CD4-positive, alpha-beta T cell treated with Interleukin-21 for 1 hour (primary cell): Measurements from ENCODE around the gene GPR162.
A peak's percentile ranks its signal among the peaks of the same experiment; 100 is the strongest.

ENCODE experiments used
- DNase-seq: peaks from one replicate; pipeline ENCODE4 v3.0.0-alpha.2; 2020

GPR162 gene, protein sequence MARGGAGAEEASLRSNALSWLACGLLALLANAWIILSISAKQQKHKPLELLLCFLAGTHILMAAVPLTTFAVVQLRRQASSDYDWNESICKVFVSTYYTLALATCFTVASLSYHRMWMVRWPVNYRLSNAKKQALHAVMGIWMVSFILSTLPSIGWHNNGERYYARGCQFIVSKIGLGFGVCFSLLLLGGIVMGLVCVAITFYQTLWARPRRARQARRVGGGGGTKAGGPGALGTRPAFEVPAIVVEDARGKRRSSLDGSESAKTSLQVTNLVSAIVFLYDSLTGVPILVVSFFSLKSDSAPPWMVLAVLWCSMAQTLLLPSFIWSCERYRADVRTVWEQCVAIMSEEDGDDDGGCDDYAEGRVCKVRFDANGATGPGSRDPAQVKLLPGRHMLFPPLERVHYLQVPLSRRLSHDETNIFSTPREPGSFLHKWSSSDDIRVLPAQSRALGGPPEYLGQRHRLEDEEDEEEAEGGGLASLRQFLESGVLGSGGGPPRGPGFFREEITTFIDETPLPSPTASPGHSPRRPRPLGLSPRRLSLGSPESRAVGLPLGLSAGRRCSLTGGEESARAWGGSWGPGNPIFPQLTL

GRCh38 chr12:6821591-6822425 is at the start of gene GPR162:
Gene GPR162 (plus strand): TSS chr12:6821821. CDS start chr12:6823899, 2,078 bp downstream.
- no peak for DNase-seq

DNA sequence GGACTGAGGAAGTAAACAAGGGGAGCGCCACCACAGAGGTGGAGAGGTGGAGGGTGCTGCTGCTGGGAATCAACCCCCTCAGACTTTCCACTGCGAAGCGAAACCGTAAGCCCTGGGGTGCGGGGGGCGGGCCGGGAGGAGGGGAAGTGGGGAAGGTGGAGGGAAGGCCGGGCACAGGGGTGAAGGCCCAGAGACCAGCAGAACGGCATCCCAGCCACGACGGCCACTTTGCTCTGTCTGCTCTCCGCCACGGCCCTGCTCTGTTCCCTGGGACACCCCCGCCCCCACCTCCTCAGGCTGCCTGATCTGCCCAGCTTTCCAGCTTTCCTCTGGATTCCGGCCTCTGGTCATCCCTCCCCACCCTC is 49.3 kb upstream of the GPR162 start, which contains the start of gene LAG3:
Gene LAG3 (plus strand): TSS at position 190 of the 365 bp plus-strand sequence. CDS start 333 bp downstream, outside the sequence.
- peak; percentile 62 for DNase-seq

DNA sequence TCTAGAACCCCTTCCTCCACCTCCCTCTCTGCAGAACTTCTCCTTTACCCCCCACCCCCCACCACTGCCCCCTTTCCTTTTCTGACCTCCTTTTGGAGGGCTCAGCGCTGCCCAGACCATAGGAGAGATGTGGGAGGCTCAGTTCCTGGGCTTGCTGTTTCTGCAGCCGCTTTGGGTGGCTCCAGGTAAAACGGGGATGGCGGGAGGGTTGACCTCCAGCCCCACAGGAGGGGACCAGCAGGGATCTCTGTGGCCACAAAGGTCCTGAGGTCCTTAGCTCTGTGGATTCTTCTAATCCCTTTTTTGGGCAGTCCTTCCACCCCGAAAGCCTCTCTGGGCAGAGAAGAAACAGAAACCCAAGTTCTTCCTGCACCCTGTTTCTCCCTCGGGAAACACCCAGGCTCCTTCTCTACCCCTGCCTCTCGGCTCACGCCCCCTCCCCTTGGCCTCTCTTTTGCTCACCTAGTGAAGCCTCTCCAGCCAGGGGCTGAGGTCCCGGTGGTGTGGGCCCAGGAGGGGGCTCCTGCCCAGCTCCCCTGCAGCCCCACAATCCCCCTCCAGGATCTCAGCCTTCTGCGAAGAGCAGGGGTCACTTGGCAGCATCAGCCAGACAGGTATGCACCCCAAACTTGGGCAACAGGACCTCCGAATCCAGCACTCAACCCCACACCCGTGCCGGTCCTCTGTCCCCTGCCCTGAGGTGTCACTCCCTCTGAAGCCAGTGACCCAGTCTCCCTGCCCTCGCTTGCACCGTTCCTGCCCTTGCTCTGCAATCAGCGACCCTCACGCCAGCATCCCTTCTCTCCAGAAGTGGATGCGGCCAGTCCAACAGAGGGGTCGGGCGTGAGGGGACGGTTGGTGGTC is 48.7 kb upstream of the GPR162 start:
- no peak for DNase-seq

DNA sequence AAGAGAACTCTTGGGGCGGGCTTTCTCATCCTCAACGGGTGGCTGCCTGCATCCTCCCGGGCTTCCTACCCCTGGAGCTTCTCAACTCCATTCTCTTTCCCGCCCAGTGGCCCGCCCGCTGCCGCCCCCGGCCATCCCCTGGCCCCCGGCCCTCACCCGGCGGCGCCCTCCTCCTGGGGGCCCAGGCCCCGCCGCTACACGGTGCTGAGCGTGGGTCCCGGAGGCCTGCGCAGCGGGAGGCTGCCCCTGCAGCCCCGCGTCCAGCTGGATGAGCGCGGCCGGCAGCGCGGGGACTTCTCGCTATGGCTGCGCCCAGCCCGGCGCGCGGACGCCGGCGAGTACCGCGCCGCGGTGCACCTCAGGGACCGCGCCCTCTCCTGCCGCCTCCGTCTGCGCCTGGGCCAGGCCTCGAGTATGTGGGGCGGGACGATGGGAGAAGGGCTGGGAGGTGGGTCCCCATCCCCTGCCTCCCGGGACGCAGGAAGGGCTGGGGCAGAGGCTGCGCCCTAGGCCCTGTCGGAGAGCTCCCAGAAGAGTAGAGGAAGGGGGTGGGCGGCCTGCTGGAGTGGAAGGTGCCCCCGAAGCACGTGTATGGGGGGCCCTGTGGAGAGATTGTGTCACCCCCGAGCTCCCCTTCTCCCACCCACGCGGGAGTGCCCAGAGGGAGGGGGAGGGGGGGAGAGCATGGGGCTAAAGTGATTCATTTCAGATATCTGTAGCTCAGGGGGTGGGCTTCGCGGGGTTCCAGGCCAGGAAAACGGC is 47.9 kb upstream of the GPR162 start:
- no peak for DNase-seq

GRCh38 chr12:6774499-6775062 is 47.0 kb upstream of the GPR162 start:
- DNase-seq, result peak; percentile 85

DNA sequence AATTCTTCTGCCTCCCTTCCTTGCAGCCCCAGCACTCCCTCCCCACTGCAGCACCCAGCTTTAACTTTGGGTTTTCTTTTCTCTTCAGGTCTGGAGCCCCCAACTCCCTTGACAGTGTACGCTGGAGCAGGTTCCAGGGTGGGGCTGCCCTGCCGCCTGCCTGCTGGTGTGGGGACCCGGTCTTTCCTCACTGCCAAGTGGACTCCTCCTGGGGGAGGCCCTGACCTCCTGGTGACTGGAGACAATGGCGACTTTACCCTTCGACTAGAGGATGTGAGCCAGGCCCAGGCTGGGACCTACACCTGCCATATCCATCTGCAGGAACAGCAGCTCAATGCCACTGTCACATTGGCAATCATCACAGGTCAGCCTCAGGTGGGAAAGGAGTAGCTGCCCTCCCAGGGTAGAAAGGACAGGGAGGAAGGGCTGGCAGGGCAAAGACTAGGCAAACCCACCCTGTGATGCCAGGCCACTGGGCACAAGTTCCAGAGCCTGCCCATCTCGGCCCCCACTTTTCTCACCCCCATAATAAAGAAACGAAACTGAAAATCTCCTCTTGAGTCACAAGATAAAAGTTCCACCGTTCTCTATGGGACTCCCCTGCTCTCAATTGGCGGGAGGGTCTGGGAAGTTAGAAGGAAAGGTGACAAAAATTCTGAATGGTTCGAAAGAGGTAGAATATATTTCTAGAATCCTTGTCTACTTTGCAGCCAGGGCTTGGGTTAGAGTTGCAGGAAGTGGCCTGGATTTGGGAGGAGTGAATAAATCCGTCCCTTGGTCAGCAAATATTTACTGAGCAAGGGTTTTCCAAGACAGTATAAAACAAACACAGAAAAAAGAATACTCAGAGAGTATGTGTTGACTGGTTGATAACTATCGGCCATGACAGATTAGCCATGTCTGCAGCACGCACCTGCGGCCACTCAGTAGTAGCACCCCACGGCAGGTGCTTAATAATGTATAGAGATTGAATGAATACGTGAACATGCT is 46.1 kb upstream of the GPR162 start:
- DNase-seq, result no peak

- no peak for DNase-seq
Measured at GRCh38 chr12:6777386-6777785, 44.2 kb upstream of the GPR162 start.

DNA sequence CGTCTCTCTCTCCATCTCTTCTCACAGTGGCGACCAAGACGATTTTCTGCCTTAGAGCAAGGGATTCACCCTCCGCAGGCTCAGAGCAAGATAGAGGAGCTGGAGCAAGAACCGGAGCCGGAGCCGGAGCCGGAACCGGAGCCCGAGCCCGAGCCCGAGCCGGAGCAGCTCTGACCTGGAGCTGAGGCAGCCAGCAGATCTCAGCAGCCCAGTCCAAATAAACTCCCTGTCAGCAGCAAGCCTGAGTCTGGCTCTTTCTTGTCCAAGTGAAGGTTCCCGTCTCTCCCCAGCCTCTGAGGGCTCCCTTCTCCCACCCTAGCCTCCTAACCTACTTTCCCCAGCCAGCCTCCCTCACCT is 43.4 kb upstream of the GPR162 start:
- no peak for DNase-seq

GRCh38 chr12:6778574-6779550 is 42.8 kb upstream of the GPR162 start:
- DNase-seq, result peak; percentile 90

DNA sequence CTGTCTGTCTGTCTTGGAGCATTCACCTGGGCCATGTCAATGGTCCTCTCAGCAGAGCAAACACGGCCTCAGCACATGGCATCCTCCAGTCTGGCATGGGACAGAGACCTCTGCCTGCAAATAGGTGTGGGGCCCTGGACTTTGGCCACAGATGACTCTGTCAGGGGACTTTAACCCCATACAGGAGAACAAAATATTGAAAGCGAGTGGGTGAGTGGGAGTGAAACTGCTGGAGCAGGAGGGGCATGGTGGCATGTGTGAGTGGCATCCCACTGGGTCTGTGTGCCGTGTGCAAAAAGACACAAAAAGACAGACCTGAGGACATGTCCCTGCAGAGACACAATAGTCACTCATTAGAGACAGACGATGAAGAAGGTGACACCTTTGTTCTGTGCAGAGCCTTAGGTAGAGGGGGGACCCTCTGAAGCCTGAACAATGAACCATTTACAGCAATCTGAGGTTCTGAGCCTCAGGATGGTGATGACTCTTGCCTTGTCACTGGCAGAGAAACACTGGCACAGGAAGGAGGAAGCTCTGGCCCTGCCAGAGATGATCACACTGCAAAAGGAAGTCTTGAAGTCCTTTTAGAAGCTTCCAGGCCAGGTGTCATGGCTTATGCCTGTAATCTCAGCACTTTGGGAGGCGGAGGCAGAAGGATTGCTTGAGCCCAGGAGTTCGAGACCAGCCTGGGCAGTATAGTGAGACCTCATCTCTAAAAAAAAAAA is 41.8 kb upstream of the GPR162 start:
- DNase-seq, result no peak

GRCh38 chr12:6780573-6780972 is 41.0 kb upstream of the GPR162 start:
- DNase-seq, result no peak

- DNase-seq, result no peak
Measured at GRCh38 chr12:6782119-6782518, 39.5 kb upstream of the GPR162 start.

GRCh38 chr12:6782850-6783566 is 38.6 kb upstream of the GPR162 start:
- no peak for DNase-seq

- DNase-seq, result no peak
Measured at GRCh38 chr12:6783828-6784227, 37.8 kb upstream of the GPR162 start.

GRCh38 chr12:6784296-6784695 is 37.3 kb upstream of the GPR162 start:
- no peak for DNase-seq

- no peak for DNase-seq
Measured at GRCh38 chr12:6784761-6785160, 36.9 kb upstream of the GPR162 start.

- peak; percentile 48 for DNase-seq
Measured at GRCh38 chr12:6786416-6787094, 35.1 kb upstream of the GPR162 start.
